RWPE2 (cell line): ENCODE measurements around the gene ORC6.

Experiments
- ATAC-seq: fragments of 200-7000 bp; cut with Tn5 transposase; 3 replicates; pipeline ENCODE4 v1.9.1; 2021; ENCODE audit warnings: low read depth
- DNase-seq: peaks from one replicate; pipeline ENCODE4 v3.0.0-alpha.2; 2020; ENCODE audit warnings: low spot score
- H3K27ac ChIP-seq: fragments of 450-650 bp; 2 replicates; pipeline ENCODE4 v1.5.1; 2017; ENCODE audit warnings: mild to moderate bottlenecking; ENCODE audit not compliant: poor library complexity, severe bottlenecking
- H3K27me3 ChIP-seq: fragments of 250-450 bp; sonication (Bioruptor Pico); 2 replicates; pipeline ENCODE4 v1.5.1; 2021; ENCODE audit warnings: mild to moderate bottlenecking, moderate library complexity; ENCODE audit not compliant: insufficient read depth, poor library complexity, severe bottlenecking
- H3K36me3 ChIP-seq: fragments of 250-450 bp; sonication (Bioruptor Pico); 2 replicates; pipeline ENCODE4 v1.5.1; 2020; ENCODE audit warnings: low read depth, mild to moderate bottlenecking, moderate library complexity
- H3K4me1 ChIP-seq: fragments of 250-450 bp; sonication (Bioruptor Pico); 2 replicates; pipeline ENCODE4 v1.5.1; 2021; ENCODE audit warnings: mild to moderate bottlenecking, moderate library complexity; ENCODE audit not compliant: insufficient read depth, poor library complexity, severe bottlenecking
- H3K4me3 ChIP-seq: fragments of 250-450 bp; sonication (Bioruptor Pico); 2 replicates; pipeline ENCODE4 v1.5.1; 2021; ENCODE audit warnings: mild to moderate bottlenecking, moderate library complexity; ENCODE audit not compliant: severe bottlenecking
- H3K9me3 ChIP-seq: fragments of 250-450 bp; sonication (Bioruptor Pico); 2 replicates; pipeline ENCODE4 v1.5.1; 2021; ENCODE audit warnings: mild to moderate bottlenecking, moderate library complexity; ENCODE audit not compliant: severe bottlenecking
- CTCF ChIP-seq: fragments of 450-650 bp; IDR thresholded peaks from one replicate; pipeline ENCODE4 v1.5.1; 2017; ENCODE audit warnings: mild to moderate bottlenecking, moderate library complexity; ENCODE audit not compliant: poor library complexity, severe bottlenecking

ORC6 gene

GRCh38 chr16:46733319-46733830 lies 43.9 kb downstream of the ORC6 start:
- no peaks in the 10 kb centered on the region for H3K4me1 ChIP-seq
- H3K36me3 ChIP-seq: no peaks in the 10 kb centered on the region
- H3K27me3 ChIP-seq: no peaks in the 10 kb centered on the region
- no peak for TF ChIP-seq CTCF
- DNase-seq (no peak), ATAC-seq (no peak)
- no peak overlapping the region for H3K27ac ChIP-seq
- H3K4me3 ChIP-seq: no peak overlapping the region
- H3K9me3 ChIP-seq: no peaks in the 10 kb centered on the region

- Histone ChIP-seq H3K36me3 (no peaks in the 10 kb centered on the region), H3K4me1 (no peaks in the 10 kb centered on the region), H3K4me3 (no peak overlapping the region), H3K9me3 (no peaks in the 10 kb centered on the region), H3K27me3 (no peaks in the 10 kb centered on the region), H3K27ac (no peak overlapping the region)
- TF ChIP-seq CTCF: no peak
- ATAC-seq: peak; percentile 26; the same call in 1 of the 3 replicates
- no peak for DNase-seq
These were observed 47.2 kb downstream of the ORC6 start for GRCh38 chr16:46736695-46737094.

- H3K27ac ChIP-seq: no peak overlapping the region
- no peaks in the 10 kb centered on the region for H3K4me1 ChIP-seq
- DNase-seq: no peak
- no peaks in the 10 kb centered on the region for H3K27me3 ChIP-seq
- H3K36me3 ChIP-seq: no peaks in the 10 kb centered on the region
- H3K9me3 ChIP-seq: no peaks in the 10 kb centered on the region
- no peak for TF ChIP-seq CTCF
- no peak for ATAC-seq
- H3K4me3 ChIP-seq: no peak overlapping the region
These were observed 48.3 kb downstream of the ORC6 start for GRCh38 chr16:46737621-46738214.

GRCh38 chr16:46739934-46740333 lies 50.5 kb downstream of the ORC6 start:
- H3K36me3 ChIP-seq: no peaks in the 10 kb centered on the region
- no peaks in the 10 kb centered on the region for H3K4me1 ChIP-seq
- H3K27me3 ChIP-seq: no peaks in the 10 kb centered on the region
- ATAC-seq: no peak
- TF ChIP-seq CTCF: no peak
- DNase-seq: no peak
- no peak overlapping the region for H3K27ac ChIP-seq
- H3K9me3 ChIP-seq: no peaks in the 10 kb centered on the region
- no peak overlapping the region for H3K4me3 ChIP-seq

GRCh38 chr16:46743232-46743719 lies 53.8 kb downstream of the ORC6 start:
- H3K27me3 ChIP-seq: no peaks in the 10 kb centered on the region
- H3K4me3 ChIP-seq: no peak overlapping the region
- no peaks in the 10 kb centered on the region for H3K4me1 ChIP-seq
- H3K36me3 ChIP-seq: no peaks in the 10 kb centered on the region
- ATAC-seq (no peak), DNase-seq (no peak)
- TF ChIP-seq CTCF: no peak
- H3K27ac ChIP-seq: no peak overlapping the region
- H3K9me3 ChIP-seq: no peaks in the 10 kb centered on the region
